IgD-negative memory B cell (primary cell): ENCODE data around the gene TMEM174. TPM values are rescaled to one million over a fixed set of nuclear protein-coding genes. Genes with fewer than 3 reads are reported as not detected.
A peak's percentile ranks its signal among the peaks of the same experiment; 100 is the strongest.
"Not testable (repeated sequence)": the region's sequence is repeated elsewhere in the genome, so short reads cannot be mapped to it uniquely, and the experiment has no call there.

Source experiments
- H3K27ac Mint-ChIP-seq, 3 donors: one replicate each; pipeline ENCODE4 v1.8.0; 2020 to 2022; ENCODE audit warnings: mild to moderate bottlenecking in 3 of 3, mixed read lengths in 3 of 3, moderate library complexity in 1 of 3
- H3K27me3 Mint-ChIP-seq: one replicate; pipeline ENCODE4 v1.8.0; 2021; ENCODE audit warnings: mixed read lengths
- H3K36me3 Mint-ChIP-seq: one replicate; pipeline ENCODE4 v1.8.0; 2020; ENCODE audit warnings: mild to moderate bottlenecking, mixed read lengths
- H3K4me1 Mint-ChIP-seq, 3 donors: one replicate each; pipeline ENCODE4 v1.8.0; 2020 to 2022; ENCODE audit warnings: mixed read lengths in 3 of 3, mild to moderate bottlenecking in 1 of 3
- H3K4me3 Mint-ChIP-seq, 4 donors: one replicate each; pipeline ENCODE4 v1.8.0; 2020 to 2022; ENCODE audit warnings: mild to moderate bottlenecking in 4 of 4, mixed read lengths in 4 of 4, moderate library complexity in 3 of 4
- H3K9me3 Mint-ChIP-seq, 3 donors: one replicate each; pipeline ENCODE4 v1.8.0; 2020 to 2021; ENCODE audit warnings: mixed read lengths in 3 of 3, mild to moderate bottlenecking in 1 of 3
- polyA plus RNA-seq: library from polyadenylated mRNA; unstranded; fragments of 300-500 nt; fragmentation: Illumina TruSeq; gene quantifications from one replicate; pipeline ENCODE4 v1.2.3, GENCODE V29; 2021

Gene TMEM174
- polyA plus RNA-seq, 1 donor from 2014 or later, result not detected

- H3K4me3 Mint-ChIP-seq, result peak overlapping the region; percentile 43 to 86 (median 79)
- peaks cover 52% of the 10 kb centered on the region for H3K27me3 Mint-ChIP-seq
- H3K27ac Mint-ChIP-seq, result no peak overlapping the region
- H3K4me1 Mint-ChIP-seq, result peaks cover 0 to 7% (median 7%) of the 10 kb centered on the region in 3 donors
- H3K36me3 Mint-ChIP-seq, result no peaks in the 10 kb centered on the region
- peaks cover 0 to 4% (median 0%) of the 10 kb centered on the region in 3 donors for H3K9me3 Mint-ChIP-seq
Observed at GRCh38 chr5:73215891-73216610, 43.1 kb downstream of the TMEM174 start.

DNA sequence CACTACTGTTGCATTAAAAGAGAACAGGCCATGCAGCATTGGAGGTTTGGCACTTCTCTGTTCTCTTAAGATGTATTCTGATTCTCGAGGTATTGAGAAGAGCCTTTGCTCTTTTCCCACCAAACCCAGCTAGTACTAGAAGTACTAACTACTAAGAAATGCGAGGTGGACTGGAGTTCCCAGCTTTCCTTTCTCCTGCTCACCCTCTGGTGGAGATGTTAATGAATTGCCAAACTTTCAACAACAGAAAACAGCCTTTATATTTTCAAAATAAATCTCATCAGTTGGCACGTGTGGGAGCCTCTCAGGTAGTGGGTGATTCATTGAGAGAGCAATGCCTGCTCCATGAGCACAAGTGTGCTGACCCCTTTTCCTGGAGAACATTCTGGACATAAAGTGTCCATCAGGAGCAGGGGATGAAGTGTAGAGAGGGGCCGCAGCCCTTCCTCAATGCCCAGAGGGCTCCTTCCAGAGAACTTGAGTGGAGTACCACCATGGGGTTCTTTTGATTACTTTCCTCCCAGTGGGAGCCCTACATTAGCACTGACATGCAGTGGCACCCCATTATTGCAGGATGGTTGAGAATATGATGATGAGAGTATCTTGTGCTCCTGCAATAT lies 45.7 kb downstream of the TMEM174 start:
- no peak overlapping the region for H3K27ac Mint-ChIP-seq
- H3K4me1 Mint-ChIP-seq, result peaks cover 0 to 7% (median 4%) of the 10 kb centered on the region in 3 donors
- peaks cover 52% of the 10 kb centered on the region for H3K27me3 Mint-ChIP-seq
- no peaks in the 10 kb centered on the region for H3K36me3 Mint-ChIP-seq
- H3K4me3 Mint-ChIP-seq, result no peak overlapping the region
- H3K9me3 Mint-ChIP-seq, result no peaks in the 10 kb centered on the region

- peak overlapping the region in 1 of 3 donors; percentile 67 for H3K27ac Mint-ChIP-seq
- not testable (repeated sequence) for H3K36me3 Mint-ChIP-seq, H3K9me3 Mint-ChIP-seq, H3K4me1 Mint-ChIP-seq, H3K4me3 Mint-ChIP-seq
- peaks cover 47% of the 10 kb centered on the region for H3K27me3 Mint-ChIP-seq
Observed at GRCh38 chr5:73219336-73219735, 46.3 kb downstream of the TMEM174 start.

DNA sequence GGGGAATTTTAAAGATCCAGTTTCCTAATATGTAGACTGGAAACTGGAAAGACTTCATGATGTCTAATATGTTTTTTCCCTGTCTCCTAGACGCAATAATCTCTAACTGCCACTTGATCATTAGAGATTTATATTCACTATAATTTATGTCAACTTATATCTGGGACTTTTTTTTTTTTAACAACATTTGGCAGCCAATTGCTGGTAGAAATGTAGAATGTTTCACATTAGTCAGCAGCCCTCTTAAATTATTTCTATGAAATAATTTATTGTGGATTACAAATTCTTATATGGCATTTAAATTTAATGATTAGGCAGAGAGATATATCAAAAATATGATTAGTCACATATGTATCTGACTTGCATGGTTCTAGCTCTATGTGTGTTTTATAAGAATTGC lies 48.2 kb downstream of the TMEM174 start:
- H3K4me1 Mint-ChIP-seq, result peaks cover 0 to 2% (median 0%) of the 10 kb centered on the region in 3 donors
- peaks cover 31% of the 10 kb centered on the region for H3K27me3 Mint-ChIP-seq
- no peaks in the 10 kb centered on the region for H3K9me3 Mint-ChIP-seq
- H3K4me3 Mint-ChIP-seq, result no peak overlapping the region
- no peaks in the 10 kb centered on the region for H3K36me3 Mint-ChIP-seq
- no peak overlapping the region for H3K27ac Mint-ChIP-seq

GRCh38 chr5:73221726-73222125 lies 48.7 kb downstream of the TMEM174 start:
- no peak overlapping the region for H3K27ac Mint-ChIP-seq
- H3K4me3 Mint-ChIP-seq, result no peak overlapping the region
- peaks cover 28% of the 10 kb centered on the region for H3K27me3 Mint-ChIP-seq
- no peaks in the 10 kb centered on the region for H3K4me1 Mint-ChIP-seq
- no peaks in the 10 kb centered on the region for H3K36me3 Mint-ChIP-seq
- no peaks in the 10 kb centered on the region for H3K9me3 Mint-ChIP-seq

- no peaks in the 10 kb centered on the region for H3K36me3 Mint-ChIP-seq
- no peak overlapping the region for H3K4me3 Mint-ChIP-seq
- H3K4me1 Mint-ChIP-seq, result no peaks in the 10 kb centered on the region
- H3K27ac Mint-ChIP-seq, result no peak overlapping the region
- H3K27me3 Mint-ChIP-seq, result peaks cover 25% of the 10 kb centered on the region
- H3K9me3 Mint-ChIP-seq, result no peaks in the 10 kb centered on the region
Observed at GRCh38 chr5:73222173-73222572, 49.2 kb downstream of the TMEM174 start.

Other genes starting within 250 kb of the TMEM174 start
- gene FCHO2, start 217.2 kb upstream of the TMEM174 start, polyA plus RNA-seq, result 1.3 TPM
- not detected for gene TMEM171, start 52.6 kb upstream of the TMEM174 start, polyA plus RNA-seq